SK-N-MC (cell line): ENCODE data around the gene CALN1.

Source experiments
- EZH2 ChIP-seq: fragments of 200-600 bp; sonication (generic); IDR thresholded peaks from one replicate; pipeline ENCODE4 v1.6.1; 2017; ENCODE audit warnings: antibody characterized with exemption
- FOXP2 ChIP-seq: optimal IDR thresholded peaks from 2 replicates; pipeline ENCODE3; 2011; ENCODE audit warnings: mild to moderate bottlenecking, moderate library complexity; ENCODE audit not compliant: insufficient read depth; ENCODE audit errors: extremely low read length, control extremely low read depth
- POLR2AphosphoS5 ChIP-seq: IDR thresholded peaks from 2 replicates; pipeline ENCODE4 v1.6.1; 2012; ENCODE audit warnings: mild to moderate bottlenecking, low read depth, low read length, borderline replicate concordance

GRCh38 chr7:72268090-72268489 lies 144.0 kb downstream of the CALN1 start:
- TF ChIP-seq EZH2 (no peak), POLR2AphosphoS5 (no peak), FOXP2 (no peak)
